ENCODE data around the gene MICALL2. TPM values are rescaled to one million over a fixed set of nuclear protein-coding genes. Genes with fewer than 3 reads are reported as not detected.

The MICALL2 gene
- total RNA-seq, 2 donors from 2014 or later, result 1.8 to 5.1 TPM

DNA sequence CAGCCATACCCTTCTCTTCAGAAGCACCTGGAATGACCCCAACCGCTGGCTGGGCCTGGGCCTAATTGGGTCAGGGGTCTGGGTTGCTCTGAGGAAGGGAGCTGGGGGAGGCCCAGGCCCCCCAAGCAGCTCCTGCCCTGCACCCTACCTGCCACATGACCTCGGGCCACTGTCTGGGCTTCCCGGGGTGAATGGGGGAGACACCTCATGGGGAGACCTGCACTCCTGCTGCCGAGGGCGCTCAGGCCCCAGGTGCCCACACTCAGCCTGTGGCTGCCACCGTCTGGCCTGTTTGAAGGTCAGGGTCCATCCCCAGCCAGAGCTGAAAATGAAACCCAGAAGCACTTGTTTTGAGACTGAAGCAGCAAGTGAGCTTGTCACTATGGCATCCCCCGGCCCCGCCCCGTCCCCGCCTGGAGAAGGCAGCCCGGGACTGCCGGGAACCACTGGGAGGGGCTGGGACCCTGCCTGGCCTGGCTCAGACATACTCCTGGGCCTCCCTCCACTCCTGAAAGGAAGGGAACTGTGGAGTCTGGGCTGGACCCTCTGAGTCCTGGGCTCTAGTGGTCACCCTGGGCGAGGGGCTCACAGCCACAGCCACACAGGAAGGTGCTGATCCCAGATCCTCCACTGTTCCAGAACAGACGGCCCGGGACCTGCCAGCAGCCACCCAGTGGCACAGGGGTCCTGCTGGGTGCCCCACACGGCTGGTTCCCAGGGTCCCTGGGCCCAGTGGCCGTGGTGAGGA lies 7.4 kb upstream of the MICALL2 start:
- Mint-ChIP-seq H3K4me3 (no peak overlapping the region), H3K36me3 (ENCODE audit: low read depth) (no peaks in the 10 kb centered on the region), H3K4me1 (peaks cover 6% of the 10 kb centered on the region), H3K9me3 (no peaks in the 10 kb centered on the region), H3K27me3 (no peaks in the 10 kb centered on the region), H3K27ac (no peak overlapping the region)
- peak; percentile 6 for ATAC-seq (replicated peaks)

GRCh38 chr7:1464694-1465093 lies 5.4 kb upstream of the MICALL2 start:
- peaks cover 6% of the 10 kb centered on the region for H3K4me1 Mint-ChIP-seq
- no peak overlapping the region for H3K27ac Mint-ChIP-seq
- no peak overlapping the region for H3K4me3 Mint-ChIP-seq
- H3K27me3 Mint-ChIP-seq, result no peaks in the 10 kb centered on the region
- no peak for ATAC-seq (replicated peaks)
- no peaks in the 10 kb centered on the region for H3K36me3 Mint-ChIP-seq (ENCODE audit: low read depth)
- H3K9me3 Mint-ChIP-seq, result no peaks in the 10 kb centered on the region

DNA sequence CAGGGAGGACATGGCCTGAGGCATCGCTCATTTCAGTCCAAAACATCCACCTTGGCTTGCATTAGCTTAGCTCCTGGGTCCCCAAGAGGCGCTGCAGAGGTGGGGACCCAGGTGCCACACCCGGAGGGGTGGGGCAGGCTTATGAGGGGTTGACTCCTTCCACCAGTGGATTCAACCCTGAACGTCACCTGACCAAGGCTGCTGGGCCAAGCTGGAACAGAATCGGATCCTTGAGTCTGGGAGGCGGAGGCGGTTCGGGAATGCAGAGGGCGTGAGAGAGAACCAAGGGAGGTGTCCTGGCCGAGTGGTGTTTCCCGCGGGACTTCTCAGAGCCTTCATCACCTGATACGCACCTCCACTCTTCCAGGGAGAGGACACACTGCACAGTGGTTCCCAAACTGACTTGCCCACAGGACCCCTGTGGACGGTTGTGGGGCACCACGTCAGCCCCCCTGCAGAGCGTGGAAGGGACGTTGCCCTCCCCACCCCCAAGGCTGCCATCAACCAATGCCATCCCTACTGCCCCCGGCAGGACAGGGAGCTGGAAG lies 4.5 kb upstream of the MICALL2 start:
- no peaks in the 10 kb centered on the region for H3K36me3 Mint-ChIP-seq (ENCODE audit: low read depth)
- no peak overlapping the region for H3K4me3 Mint-ChIP-seq
- H3K4me1 Mint-ChIP-seq, result peaks cover 6% of the 10 kb centered on the region
- H3K9me3 Mint-ChIP-seq, result no peaks in the 10 kb centered on the region
- no peak overlapping the region for H3K27ac Mint-ChIP-seq
- ATAC-seq (replicated peaks), result no peak
- no peaks in the 10 kb centered on the region for H3K27me3 Mint-ChIP-seq

DNA sequence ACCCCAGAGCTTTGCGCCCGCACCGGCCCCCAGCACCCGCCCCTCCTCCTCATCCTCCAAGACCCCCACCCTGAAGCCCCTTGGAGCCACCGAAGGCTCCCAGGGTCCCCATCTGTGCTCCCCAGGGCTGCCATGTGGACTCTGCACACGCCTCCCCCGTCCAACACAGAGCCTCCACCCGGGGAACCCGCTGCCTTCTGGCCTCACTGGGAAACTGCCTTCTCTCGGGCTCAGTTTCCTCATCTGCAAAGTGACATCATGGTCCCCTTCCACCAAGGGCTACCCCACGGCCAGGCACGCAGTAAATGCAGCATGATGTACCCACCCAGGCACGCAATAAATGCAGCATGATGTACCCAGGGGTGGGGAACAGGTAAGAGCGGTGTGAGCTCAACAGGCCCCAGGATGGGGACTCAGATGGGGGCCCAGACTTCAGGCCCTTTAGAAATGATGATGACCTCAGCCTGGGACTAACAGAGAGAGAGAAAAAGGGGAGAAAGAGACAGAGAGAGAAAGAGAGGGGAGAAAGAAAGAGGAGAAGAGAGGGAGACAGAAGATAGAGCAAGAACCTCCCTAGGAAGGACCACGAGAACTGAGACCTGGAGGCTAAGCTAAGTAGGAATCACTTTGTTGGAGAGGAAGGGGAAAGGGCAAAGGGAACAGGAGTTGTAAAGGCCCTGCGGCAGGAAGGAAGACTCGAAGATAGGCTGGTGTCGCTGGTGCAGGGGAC lies 2.5 kb upstream of the MICALL2 start:
- Mint-ChIP-seq H3K4me3 (no peak overlapping the region), H3K4me1 (peaks cover 6% of the 10 kb centered on the region), H3K36me3 (ENCODE audit: low read depth) (no peaks in the 10 kb centered on the region), H3K27me3 (no peaks in the 10 kb centered on the region), H3K27ac (peak overlapping the region; percentile 68), H3K9me3 (no peaks in the 10 kb centered on the region)
- ATAC-seq (replicated peaks), result no peak

- Mint-ChIP-seq H3K36me3 (ENCODE audit: low read depth) (no peaks in the 10 kb centered on the region), H3K4me3 (peak overlapping the region; percentile 63), H3K9me3 (no peaks in the 10 kb centered on the region), H3K27ac (no peak overlapping the region), H3K4me1 (peaks cover 6% of the 10 kb centered on the region), H3K27me3 (no peaks in the 10 kb centered on the region)
- ATAC-seq (replicated peaks), result no peak
Measured at GRCh38 chr7:1460821-1461645, 1.8 kb upstream of the MICALL2 start.

DNA sequence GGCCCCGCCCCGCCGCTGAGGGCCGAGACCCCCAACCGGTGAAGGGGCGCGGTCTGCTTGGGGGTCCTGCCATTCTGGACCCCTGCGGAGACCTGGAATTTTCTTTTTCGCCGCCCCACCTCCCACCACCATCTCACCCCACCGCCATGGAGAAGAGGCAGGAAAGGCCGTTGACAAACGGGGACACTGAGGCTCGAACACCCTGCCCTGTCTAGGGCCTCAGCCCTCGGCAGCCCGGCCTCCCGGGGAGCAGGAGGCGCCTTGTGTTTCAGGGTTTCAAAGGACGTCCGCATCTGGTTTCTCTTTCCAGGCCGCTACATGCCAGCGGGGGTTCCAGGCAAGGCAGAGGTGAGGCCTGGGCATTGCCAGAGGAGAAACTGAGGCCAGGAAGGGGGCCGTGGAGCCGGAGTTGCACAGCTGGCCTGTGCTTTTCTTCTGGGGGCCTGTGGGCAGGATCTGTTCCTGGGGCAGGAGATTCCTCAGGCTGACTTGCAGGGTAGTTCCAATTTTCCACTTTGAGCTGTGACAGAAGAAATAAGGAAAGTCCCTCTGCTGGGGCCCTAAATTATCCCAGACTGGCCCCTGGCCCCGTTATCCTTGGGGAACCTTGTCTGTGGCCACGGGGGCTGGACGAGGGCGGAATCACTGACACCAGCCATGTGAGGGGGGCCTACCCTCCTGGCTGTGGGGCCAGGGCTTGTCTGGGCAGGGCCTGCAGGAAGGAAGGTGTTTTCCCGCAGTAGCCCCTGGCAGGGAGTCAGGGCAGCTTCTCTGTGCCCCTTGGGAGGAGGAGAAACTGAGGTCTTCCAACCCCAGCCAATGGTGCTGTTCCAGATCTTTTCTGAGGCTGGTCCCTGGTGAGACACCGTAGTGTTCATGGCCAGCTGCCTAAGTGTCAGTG lies 900 bp upstream of the MICALL2 start:
- peak overlapping the region; percentile 63 for H3K4me3 Mint-ChIP-seq
- H3K27ac Mint-ChIP-seq, result no peak overlapping the region
- ATAC-seq (replicated peaks), result no peak
- H3K9me3 Mint-ChIP-seq, result no peaks in the 10 kb centered on the region
- peaks cover 6% of the 10 kb centered on the region for H3K4me1 Mint-ChIP-seq
- no peaks in the 10 kb centered on the region for H3K27me3 Mint-ChIP-seq
- no peaks in the 10 kb centered on the region for H3K36me3 Mint-ChIP-seq (ENCODE audit: low read depth)

DNA sequence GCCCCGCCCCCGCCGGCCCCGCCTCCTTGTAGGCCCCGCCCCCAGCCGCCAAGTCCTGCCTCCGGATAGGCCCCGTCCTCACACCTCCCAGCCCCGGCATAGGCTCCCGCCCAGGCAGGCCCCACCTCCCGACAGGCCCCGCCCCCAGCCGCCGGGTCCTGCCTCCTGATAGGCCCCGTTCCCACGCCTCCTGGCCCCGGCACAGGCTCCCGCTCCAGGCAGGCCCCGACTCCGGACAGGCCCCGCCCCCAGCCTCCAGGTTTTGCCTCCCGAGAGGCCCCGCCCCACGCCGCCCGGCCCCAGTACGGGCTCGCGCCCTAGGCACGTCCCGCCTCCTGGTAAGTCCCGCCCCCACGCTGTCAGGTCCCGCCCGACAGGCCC lies 232 bp upstream of the MICALL2 start:
- H3K36me3 Mint-ChIP-seq (ENCODE audit: low read depth), result no peaks in the 10 kb centered on the region
- peak; percentile 96 for ATAC-seq (replicated peaks)
- peak overlapping the region; percentile 70 for H3K4me3 Mint-ChIP-seq
- peaks cover 6% of the 10 kb centered on the region for H3K4me1 Mint-ChIP-seq
- no peaks in the 10 kb centered on the region for H3K9me3 Mint-ChIP-seq
- H3K27me3 Mint-ChIP-seq, result no peaks in the 10 kb centered on the region
- no peak overlapping the region for H3K27ac Mint-ChIP-seq

- ATAC-seq (replicated peaks), result no peak
- Mint-ChIP-seq H3K27ac (no peak overlapping the region), H3K4me1 (peaks cover 6% of the 10 kb centered on the region), H3K27me3 (no peaks in the 10 kb centered on the region), H3K36me3 (ENCODE audit: low read depth) (no peaks in the 10 kb centered on the region), H3K4me3 (peak overlapping the region; percentile 70), H3K9me3 (no peaks in the 10 kb centered on the region)
Measured at GRCh38 chr7:1457949-1458682, 1.2 kb downstream of the MICALL2 start.

DNA sequence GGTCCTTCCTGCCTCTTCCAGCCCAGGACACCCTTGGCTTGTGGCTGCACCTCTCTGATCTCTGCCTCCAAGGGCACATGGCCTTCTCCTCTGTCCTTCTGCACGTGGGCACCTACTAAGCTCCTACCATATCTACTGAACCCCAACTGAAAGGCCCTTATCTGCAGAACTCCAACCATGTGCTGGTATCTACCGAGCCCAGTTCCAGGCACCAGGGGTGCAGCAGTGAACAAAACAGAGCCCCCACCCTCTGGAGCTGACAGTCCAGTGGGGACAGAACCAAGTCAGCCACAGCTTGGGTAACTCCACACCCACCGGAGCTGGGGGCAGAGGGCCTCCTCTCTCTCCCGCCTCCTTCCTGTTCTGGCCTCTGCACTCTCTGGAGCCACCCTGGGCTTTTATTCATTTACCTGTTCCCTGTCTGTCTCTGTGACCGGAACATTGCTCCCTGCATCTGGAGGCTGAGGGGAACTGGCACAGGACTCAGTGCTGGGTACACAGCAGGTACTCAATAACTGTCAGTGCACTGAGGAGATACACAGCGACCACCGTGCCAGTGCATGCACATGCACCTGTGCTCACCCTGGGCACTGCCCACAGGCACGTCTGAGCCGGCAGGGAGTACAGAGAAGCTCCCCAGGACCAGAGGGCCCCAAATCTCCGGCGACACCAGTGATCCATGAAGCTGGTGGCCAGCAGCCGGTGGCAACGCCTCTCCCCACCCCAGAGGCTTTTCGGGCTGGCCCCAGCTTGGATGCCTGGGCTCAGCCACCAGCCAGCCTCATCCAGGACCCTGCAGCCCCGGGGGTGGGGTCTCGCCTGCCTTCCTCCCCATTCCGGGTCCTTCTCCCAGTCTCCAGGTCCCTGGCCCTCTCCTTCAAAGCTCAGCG lies 2.0 kb downstream of the MICALL2 start:
- Mint-ChIP-seq H3K9me3 (no peaks in the 10 kb centered on the region), H3K27me3 (no peaks in the 10 kb centered on the region), H3K36me3 (ENCODE audit: low read depth) (no peaks in the 10 kb centered on the region), H3K27ac (no peak overlapping the region), H3K4me3 (no peak overlapping the region), H3K4me1 (peaks cover 6% of the 10 kb centered on the region)
- no peak for ATAC-seq (replicated peaks)

DNA sequence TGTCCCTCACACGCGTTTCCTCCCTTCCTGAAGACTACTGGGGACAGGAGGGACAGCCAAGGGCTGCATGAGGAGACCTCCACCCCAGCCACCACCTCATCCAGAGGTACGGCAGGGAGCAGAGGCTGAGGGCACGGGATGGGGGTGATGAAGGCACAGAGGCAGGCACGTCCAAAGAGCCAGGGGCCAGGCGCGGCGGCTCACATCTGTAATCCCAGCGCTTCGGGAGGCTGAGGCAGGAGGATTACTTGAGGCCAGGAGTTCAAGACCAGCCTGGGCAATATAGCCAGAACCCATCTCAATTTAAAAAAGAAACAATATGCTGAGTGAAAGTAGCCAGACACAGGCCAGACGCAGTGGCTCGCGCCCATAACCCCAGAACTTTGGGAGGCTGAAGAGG lies 3.3 kb downstream of the MICALL2 start:
- Mint-ChIP-seq H3K9me3 (no peaks in the 10 kb centered on the region), H3K36me3 (ENCODE audit: low read depth) (no peaks in the 10 kb centered on the region), H3K4me3 (no peak overlapping the region), H3K4me1 (no peaks in the 10 kb centered on the region), H3K27me3 (no peaks in the 10 kb centered on the region), H3K27ac (no peak overlapping the region)
- ATAC-seq (replicated peaks), result no peak

DNA sequence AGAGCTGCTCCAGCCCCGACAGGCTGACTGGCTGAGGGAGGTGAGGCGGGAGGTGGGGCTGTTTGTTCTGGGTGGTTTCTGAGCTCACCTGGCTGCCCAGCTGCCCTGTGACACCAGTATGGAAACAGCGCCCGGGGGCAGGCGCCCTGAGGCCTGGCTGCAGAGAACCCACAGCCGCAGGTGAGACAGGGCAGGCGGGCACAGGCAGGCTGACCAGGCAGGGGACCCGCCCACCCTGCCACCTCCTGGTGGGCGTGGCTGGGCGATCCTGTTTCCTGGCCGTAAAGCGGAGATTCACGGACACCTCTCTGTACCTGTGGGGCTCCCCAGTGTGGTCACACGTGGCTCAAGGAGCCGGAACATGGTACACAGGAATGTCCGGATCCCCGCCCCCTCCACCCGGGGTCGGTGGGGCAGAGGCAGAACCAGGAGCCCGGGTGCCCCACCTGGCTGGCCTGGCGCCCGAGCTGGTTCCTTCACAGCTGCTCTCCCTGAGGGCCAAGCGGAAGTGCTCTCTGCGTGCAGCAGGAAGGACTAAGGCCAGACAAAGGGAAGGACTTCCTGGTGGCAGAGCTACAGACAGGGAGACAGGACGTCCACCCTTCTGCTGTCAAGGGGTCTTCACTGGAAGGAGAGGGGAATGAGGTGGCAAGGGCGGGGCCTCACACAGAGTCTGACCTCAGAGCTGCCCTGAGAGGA lies 3.9 kb downstream of the MICALL2 start:
- ATAC-seq (replicated peaks), result no peak
- Mint-ChIP-seq H3K36me3 (ENCODE audit: low read depth) (no peaks in the 10 kb centered on the region), H3K4me3 (no peak overlapping the region), H3K9me3 (no peaks in the 10 kb centered on the region), H3K27me3 (no peaks in the 10 kb centered on the region), H3K27ac (no peak overlapping the region), H3K4me1 (no peaks in the 10 kb centered on the region)

GRCh38 chr7:1454542-1454941 lies 4.7 kb downstream of the MICALL2 start:
- Mint-ChIP-seq H3K27me3 (no peaks in the 10 kb centered on the region), H3K36me3 (ENCODE audit: low read depth) (no peaks in the 10 kb centered on the region), H3K4me3 (no peak overlapping the region), H3K27ac (no peak overlapping the region), H3K4me1 (no peaks in the 10 kb centered on the region), H3K9me3 (no peaks in the 10 kb centered on the region)
- no peak for ATAC-seq (replicated peaks)
